ENCODE data around the gene ZNF441. TPM values are rescaled to one million over a fixed set of nuclear protein-coding genes. Genes with fewer than 3 reads are reported as not detected.
A peak's percentile ranks its signal among the peaks of the same experiment; 100 is the strongest.

Gene ZNF441
- total and polyA plus RNA-seq, 10 donors: 5.0 to 17.4 (median 11.8) TPM

DNA sequence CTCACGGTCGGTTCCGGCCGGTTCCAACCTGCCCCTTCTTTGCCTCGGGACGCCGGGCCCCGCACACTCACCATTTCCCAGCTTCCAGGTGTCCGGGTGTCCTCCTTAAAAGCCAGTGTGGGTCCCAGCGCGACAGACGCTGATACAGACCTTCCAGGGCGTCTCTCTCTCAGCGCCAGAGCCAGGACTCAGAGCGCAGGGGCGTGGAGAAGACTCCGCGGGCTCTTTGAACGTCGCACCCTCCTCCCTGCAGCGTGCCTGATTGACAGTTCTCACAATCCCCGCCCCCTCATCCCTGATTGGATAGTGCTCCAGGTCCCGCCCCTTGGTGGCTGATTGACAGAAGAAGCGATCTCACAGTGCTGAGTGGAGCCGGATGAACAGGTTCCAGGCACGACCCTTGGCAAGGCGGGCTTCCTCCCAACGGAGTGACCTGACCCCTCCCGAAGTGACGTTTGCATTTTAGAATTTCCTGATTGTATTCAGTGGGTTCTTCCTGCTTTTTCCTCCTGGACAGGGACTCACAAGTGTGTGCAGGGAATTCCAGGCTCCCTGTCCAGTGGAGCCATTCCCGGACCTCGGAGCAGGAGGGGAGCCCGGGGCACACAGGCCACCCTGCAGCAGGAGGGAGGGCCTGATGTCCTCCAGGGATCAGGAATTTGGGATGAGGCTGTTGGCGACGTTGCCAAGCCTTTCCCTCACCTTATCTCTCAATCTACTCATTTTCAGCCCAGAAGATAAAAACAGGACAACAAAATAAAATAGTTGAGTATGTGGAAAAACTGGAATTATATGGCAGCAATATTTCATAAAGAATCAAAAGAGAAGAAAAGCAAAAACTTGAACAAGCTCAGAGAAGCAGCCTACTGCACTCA is 27.8 kb upstream of the ZNF441 start, which contains the start of gene ZNF823:
TSS of gene ZNF823 (minus strand) at position 201 of the 875 bp plus-strand sequence. CDS start at position 74, 127 bp downstream.
- H3K27me3 ChIP-seq (replicated peaks in 1 of 7): no peaks in the 10 kb centered on the region
- peak; percentile 96 for DNase-seq
- no peaks in the 10 kb centered on the region for H3K36me3 ChIP-seq
- H3K9me3 ChIP-seq: no peaks in the 10 kb centered on the region
- peaks cover 0 to 33% (median 22%) of the 10 kb centered on the region in 6 donors for H3K4me1 ChIP-seq
- peak within 1 kb of the TSS; percentile 68 to 91 (median 84) for H3K27ac ChIP-seq
- 1 to 2% (median 1%) methylated on average over 18 to 35 of the region's 35 CpGs for WGBS, 5 donors
- intact Hi-C loops (cut with DNase I; ENCODE audit: low total_unique reads): no loop called here
- H3K4me3 ChIP-seq: peak within 1 kb of the TSS; percentile 79 to 97 (median 90)
- peak; percentile 77 to 88 (median 87) for TF ChIP-seq POLR2AphosphoS5 (IDR thresholded peaks at IDR 0.05)
- TF ChIP-seq POLR2A (IDR thresholded peaks at IDR 0.05): peak in 1 of 3 donors; percentile 33
- TF ChIP-seq, protein P1, sequence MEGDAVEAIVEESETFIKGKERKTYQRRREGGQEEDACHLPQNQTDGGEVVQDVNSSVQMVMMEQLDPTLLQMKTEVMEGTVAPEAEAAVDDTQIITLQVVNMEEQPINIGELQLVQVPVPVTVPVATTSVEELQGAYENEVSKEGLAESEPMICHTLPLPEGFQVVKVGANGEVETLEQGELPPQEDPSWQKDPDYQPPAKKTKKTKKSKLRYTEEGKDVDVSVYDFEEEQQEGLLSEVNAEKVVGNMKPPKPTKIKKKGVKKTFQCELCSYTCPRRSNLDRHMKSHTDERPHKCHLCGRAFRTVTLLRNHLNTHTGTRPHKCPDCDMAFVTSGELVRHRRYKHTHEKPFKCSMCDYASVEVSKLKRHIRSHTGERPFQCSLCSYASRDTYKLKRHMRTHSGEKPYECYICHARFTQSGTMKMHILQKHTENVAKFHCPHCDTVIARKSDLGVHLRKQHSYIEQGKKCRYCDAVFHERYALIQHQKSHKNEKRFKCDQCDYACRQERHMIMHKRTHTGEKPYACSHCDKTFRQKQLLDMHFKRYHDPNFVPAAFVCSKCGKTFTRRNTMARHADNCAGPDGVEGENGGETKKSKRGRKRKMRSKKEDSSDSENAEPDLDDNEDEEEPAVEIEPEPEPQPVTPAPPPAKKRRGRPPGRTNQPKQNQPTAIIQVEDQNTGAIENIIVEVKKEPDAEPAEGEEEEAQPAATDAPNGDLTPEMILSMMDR (IDR thresholded peaks at IDR 0.05 in 8 of 11, conservative IDR thresholded peaks at IDR 0.05 in 3 of 11): no peak

DNA sequence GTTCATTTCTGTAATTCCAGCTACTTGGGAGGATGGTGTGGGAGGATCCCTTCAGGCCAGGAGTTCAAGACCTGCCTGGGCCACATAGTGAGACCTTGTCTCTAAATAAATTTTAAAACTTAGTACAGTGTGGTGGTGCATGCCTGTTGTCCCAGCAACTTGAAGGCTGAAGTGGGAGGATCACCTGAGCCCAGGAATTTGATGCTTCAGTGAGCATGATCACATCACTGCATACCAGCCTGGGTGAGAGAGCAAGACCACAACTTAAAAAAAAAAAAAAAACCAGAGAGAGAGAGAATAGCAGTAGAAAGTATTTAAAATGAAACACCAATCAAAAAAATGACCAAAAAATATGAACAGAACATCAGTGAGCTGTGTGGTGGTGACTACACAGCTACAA is 20.9 kb upstream of the ZNF441 start:
- DNase-seq: no peak
- no peaks in the 10 kb centered on the region for H3K36me3 ChIP-seq
- H3K4me1 ChIP-seq: no peaks in the 10 kb centered on the region
- TF ChIP-seq, protein P1 (IDR thresholded peaks at IDR 0.05 in 8 of 11, conservative IDR thresholded peaks at IDR 0.05 in 3 of 11): no peak
- no peak for TF ChIP-seq POLR2AphosphoS5 (IDR thresholded peaks at IDR 0.05)
- no peak for TF ChIP-seq POLR2A (IDR thresholded peaks at IDR 0.05)
- no peak overlapping the region for H3K4me3 ChIP-seq
- no peak overlapping the region for H3K27ac ChIP-seq
- peaks cover 5 to 55% (median 48%) of the 10 kb centered on the region in 8 donors for H3K9me3 ChIP-seq
- intact Hi-C loops (cut with DNase I; ENCODE audit: low total_unique reads): no loop called here
- H3K27me3 ChIP-seq (replicated peaks in 1 of 7): no peaks in the 10 kb centered on the region

DNA sequence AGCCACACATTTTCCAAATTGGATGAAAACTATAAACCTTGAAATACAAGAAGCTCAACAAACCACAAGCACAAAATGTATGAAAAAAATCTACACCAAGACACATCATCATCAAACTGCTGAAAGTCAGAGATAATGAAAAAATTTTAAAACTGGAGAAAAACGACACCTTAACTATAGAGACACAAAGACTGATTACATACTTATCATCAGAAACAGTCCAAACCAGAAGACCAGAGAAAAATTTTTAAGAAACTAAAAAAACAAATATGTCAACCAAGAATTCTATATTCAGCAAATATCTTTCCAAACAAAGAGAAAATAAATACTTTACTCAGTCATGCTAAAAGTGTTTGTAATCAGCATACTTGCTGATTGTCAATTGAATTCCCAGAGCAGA is 19.5 kb upstream of the ZNF441 start:
- 49 to 85% (median 78%) methylated on average over 1 of the region's 1 CpG for WGBS, 5 donors
- H3K4me1 ChIP-seq: no peaks in the 10 kb centered on the region
- H3K4me3 ChIP-seq: no peak overlapping the region
- no peaks in the 10 kb centered on the region for H3K36me3 ChIP-seq
- DNase-seq: no peak
- TF ChIP-seq, protein P1 (IDR thresholded peaks at IDR 0.05 in 8 of 11, conservative IDR thresholded peaks at IDR 0.05 in 3 of 11): no peak
- no peak for TF ChIP-seq POLR2AphosphoS5 (IDR thresholded peaks at IDR 0.05)
- TF ChIP-seq POLR2A (IDR thresholded peaks at IDR 0.05): no peak
- intact Hi-C loops (cut with DNase I; ENCODE audit: low total_unique reads): no loop called here
- H3K27ac ChIP-seq: no peak overlapping the region
- H3K27me3 ChIP-seq (replicated peaks in 1 of 7): no peaks in the 10 kb centered on the region
- H3K9me3 ChIP-seq: peaks cover 5 to 64% (median 61%) of the 10 kb centered on the region in 8 donors

DNA sequence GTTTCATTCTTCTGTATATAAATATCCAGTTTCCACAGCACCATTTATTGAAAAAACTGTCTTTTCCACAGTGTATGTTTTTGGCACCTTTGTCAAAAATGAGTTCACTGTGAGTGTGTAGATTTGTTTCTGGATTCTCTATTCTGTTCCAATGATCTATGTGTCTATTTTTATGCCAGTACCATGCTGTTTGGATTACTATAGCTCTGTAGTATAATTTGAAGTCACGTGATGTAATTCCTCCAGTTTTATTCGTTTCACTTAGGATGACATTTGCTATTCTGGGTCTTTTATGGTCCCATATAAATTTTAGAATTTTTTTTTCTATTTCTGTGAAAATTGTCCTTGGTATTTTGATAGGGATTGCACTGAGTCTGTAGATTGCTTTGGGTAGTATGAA is 17.0 kb upstream of the ZNF441 start:
- no peaks in the 10 kb centered on the region for H3K4me1 ChIP-seq
- TF ChIP-seq POLR2AphosphoS5 (IDR thresholded peaks at IDR 0.05) (no peak), POLR2A (IDR thresholded peaks at IDR 0.05) (no peak)
- TF ChIP-seq, protein P1 (IDR thresholded peaks at IDR 0.05 in 8 of 11, conservative IDR thresholded peaks at IDR 0.05 in 3 of 11): no peak
- intact Hi-C loops (cut with DNase I; ENCODE audit: low total_unique reads): no loop called here

More for the DNA sequence above, 17.0 kb upstream of the ZNF441 start:
- H3K27ac ChIP-seq: no peak overlapping the region
- 23 to 73% (median 63%) methylated on average over 2 of the region's 2 CpGs for WGBS, 5 donors
- no peaks in the 10 kb centered on the region for H3K27me3 ChIP-seq (replicated peaks in 1 of 7)
- H3K36me3 ChIP-seq: no peaks in the 10 kb centered on the region
- no peak for DNase-seq
- H3K4me3 ChIP-seq: no peak overlapping the region
- peaks cover 5 to 84% (median 72%) of the 10 kb centered on the region in 8 donors for H3K9me3 ChIP-seq
